Measurements from ENCODE around the gene C10orf143. TPM values are rescaled to one million over a fixed set of nuclear protein-coding genes. Genes with fewer than 3 reads are reported as not detected.

Gene C10orf143
- polyA plus RNA-seq, 2 of the 4 experiments (the other 2 are of a cell fraction) = 1.2 to 1.6 TPM

DNA sequence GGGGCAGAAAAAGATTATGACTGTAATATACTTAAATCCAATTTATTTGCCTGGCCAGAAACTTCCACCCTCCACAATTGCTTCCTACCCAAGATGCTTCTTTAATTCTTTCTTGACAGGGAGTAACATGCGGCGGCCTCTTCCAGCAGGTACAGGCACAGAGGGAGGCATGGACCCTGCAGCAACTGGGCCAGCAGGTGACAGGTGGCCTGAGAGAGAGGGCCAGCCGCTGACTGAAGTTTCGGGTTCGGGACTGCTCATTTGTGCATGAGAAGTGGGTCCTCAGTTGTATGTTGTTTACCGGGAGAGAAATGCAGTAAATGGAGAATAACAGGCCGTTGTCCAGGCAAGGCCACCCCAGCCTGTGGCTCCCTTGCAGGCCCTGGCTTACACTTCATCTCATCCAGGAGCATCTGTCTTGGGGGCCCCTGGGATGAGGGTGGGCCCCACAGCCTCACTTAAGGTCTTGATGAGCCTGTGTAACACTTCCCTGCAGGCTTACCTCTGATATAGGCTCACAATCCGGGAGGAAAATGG, 72.5 kb downstream of the C10orf143 start:
- POLR2A ChIA-PET = no interaction called here

DNA sequence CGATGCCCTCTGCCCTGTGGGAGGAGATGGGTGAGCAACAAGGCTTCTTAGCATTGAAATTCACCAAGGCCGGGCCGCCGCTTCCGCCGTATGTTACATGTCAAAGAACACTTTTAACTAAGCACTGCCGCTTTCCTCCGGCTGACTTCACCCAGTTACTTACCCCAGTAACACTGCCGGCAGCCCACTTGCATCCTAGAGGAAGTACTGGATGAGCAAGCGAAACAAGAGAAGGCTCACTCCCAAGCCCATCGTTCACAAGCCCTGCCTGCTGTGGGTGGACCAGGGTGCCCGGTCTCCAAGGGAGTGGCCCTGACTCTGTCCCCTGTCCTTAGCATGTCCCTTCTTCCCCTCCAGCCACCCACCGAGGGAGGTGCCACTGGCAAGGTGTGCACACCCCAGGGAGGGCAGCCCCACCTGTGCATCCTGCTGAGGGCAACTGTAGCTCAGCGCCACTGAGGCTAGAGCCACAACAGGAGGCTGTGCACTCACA, 73.4 kb downstream of the C10orf143 start:
- FAIRE-seq (no peak), DNase-seq (ENCODE audit: low read depth in 1 of 2, low spot score in 1 of 2) (no peak), ATAC-seq (no peak; a peak in 2 of 6 replicates)
- 50% methylated on average over 13 of the region's 14 CpGs for WGBS (ENCODE audit: missing lambda C conversion rate)
- TF ChIP-seq EHMT2 (IDR thresholded peaks at IDR 0.05; ENCODE audit: low read depth) (no peak), CBX8 (IDR thresholded peaks at IDR 0.05) (no peak), MAZ (IDR thresholded peaks at IDR 0.05; ENCODE audit: borderline replicate concordance, low read depth, low read length) (no peak), MYC (IDR thresholded peaks at IDR 0.05; ENCODE audit: borderline replicate concordance, low read length) (no peak), ZNF302 (CRISPR knock-in tag; IDR thresholded peaks at IDR 0.05) (no peak), RCOR1 (IDR thresholded peaks at IDR 0.05; ENCODE audit: low read depth, low read length) (no peak), KDM5A (IDR thresholded peaks at IDR 0.05) (no peak), RFX5 (IDR thresholded peaks at IDR 0.05) (no peak), POLR2AphosphoS2 (conservative IDR thresholded peaks at IDR 0.05; ENCODE audit: low read length) (no peak), FOXS1 (CRISPR knock-in tag; IDR thresholded peaks at IDR 0.05) (no peak), NPAS2 (CRISPR knock-in tag; IDR thresholded peaks at IDR 0.05; ENCODE audit: borderline replicate concordance) (no peak)
- H3K9me3 ChIP-seq = no peaks in the 10 kb centered on the region
- CTCF ChIA-PET = no interaction called here
- H3K4me1 ChIP-seq = no peaks in the 10 kb centered on the region
- no peak overlapping the region for H3K27ac ChIP-seq
- no peak overlapping the region for H3K4me2 ChIP-seq
- POLR2A ChIA-PET = no interaction called here
- no peak overlapping the region for H3K4me3 ChIP-seq

More for the DNA sequence above, 72.5 kb downstream of the C10orf143 start:
- no peak for ATAC-seq
- H3K4me1 ChIP-seq = no peaks in the 10 kb centered on the region
- 27% methylated on average over 8 of the region's 8 CpGs for WGBS (ENCODE audit: missing lambda C conversion rate)
- no peak overlapping the region for H3K27ac ChIP-seq
- no peak for DNase-seq (ENCODE audit: low read depth in 1 of 2, low spot score in 1 of 2)
- no peak overlapping the region for H3K4me3 ChIP-seq
- no peaks in the 10 kb centered on the region for H3K9me3 ChIP-seq
- no peak for FAIRE-seq
- H3K4me2 ChIP-seq = no peak overlapping the region
- CTCF ChIA-PET = no interaction called here
- TF ChIP-seq MAX (IDR thresholded peaks at IDR 0.05) (no peak), POLR2AphosphoS2 (conservative IDR thresholded peaks at IDR 0.05; ENCODE audit: low read length) (no peak), KDM1A (IDR thresholded peaks at IDR 0.05; ENCODE audit: low read depth) (no peak), ESRRA (IDR thresholded peaks at IDR 0.05; ENCODE audit: borderline replicate concordance, low read length) (no peak), GATA3 (IDR thresholded peaks at IDR 0.05; ENCODE audit: borderline replicate concordance) (no peak), TP53 (CRISPR knock-in tag; IDR thresholded peaks at IDR 0.05) (no peak), HOXA7 (CRISPR knock-in tag; IDR thresholded peaks at IDR 0.05) (no peak)

DNA sequence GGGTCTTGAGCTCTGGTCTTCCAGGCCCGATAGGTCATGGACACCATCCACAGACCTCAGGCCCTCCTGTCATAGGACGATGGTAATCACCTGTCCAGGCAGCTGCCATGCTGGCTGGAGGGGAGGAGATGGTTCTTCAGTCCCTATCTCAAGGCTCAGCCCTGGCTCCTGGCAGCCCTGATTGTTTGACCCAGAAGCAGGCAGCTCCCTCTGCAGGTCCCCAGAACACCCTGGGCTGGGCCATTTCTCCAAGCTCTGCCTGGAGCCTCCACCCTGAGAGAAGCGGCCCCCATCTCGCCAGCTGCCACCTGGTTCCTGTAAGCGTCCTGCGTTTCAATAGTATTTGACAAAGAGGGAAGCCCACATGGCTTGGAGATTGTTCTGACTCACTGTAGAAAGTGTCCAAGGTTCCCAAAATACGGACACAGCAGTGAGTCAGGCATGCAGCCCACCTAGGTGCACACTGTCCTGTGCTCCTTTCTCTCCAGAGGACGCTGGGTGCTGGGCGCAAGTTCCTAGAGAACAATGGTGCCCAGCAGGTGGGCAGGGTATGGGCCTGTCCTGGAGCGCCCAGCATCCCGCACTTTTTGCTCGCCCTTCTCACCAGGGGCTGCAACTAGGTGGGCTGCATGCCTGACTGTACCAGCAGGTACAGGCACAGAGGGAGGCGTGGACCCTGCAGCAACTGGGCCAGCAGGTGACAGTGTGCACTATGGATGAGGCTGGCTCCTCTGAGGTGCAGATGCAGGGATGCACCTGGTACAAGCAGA, 74.1 kb downstream of the C10orf143 start:
- no peaks in the 10 kb centered on the region for H3K4me1 ChIP-seq
- CTCF ChIA-PET = no interaction called here
- no peaks in the 10 kb centered on the region; the same call in 2 of the 3 replicates for H3K9me3 ChIP-seq
- TF ChIP-seq CBX8 (IDR thresholded peaks at IDR 0.05) = no peak
- TF ChIP-seq BHLHE40 (IDR thresholded peaks at IDR 0.05; ENCODE audit: low read depth, low read length) = no peak
- TF ChIP-seq ZSCAN20 (CRISPR knock-in tag; IDR thresholded peaks at IDR 0.05) = no peak
- no peak for TF ChIP-seq EP300 (IDR thresholded peaks at IDR 0.05)
- TF ChIP-seq ESRRA (IDR thresholded peaks at IDR 0.05; ENCODE audit: borderline replicate concordance, low read length) = no peak
- no peak for TF ChIP-seq NFE2L2 (conservative IDR thresholded peaks at IDR 0.05; ENCODE audit: low read length)
- no peak for TF ChIP-seq SREBF2 (IDR thresholded peaks at IDR 0.05)
- no peak for TF ChIP-seq TFCP2L1 (CRISPR knock-in tag; IDR thresholded peaks at IDR 0.05)
- no peak for TF ChIP-seq HOXB13 (CRISPR knock-in tag; IDR thresholded peaks at IDR 0.05; ENCODE audit: low read depth)
- no peak for TF ChIP-seq ZNF302 (CRISPR knock-in tag; IDR thresholded peaks at IDR 0.05)
- no peak for TF ChIP-seq HMGXB4 (CRISPR knock-in tag; IDR thresholded peaks at IDR 0.05; ENCODE audit: borderline replicate concordance)
- TF ChIP-seq HDAC2 (IDR thresholded peaks at IDR 0.05) = no peak
- no peak for TF ChIP-seq EHF (CRISPR knock-in tag; IDR thresholded peaks at IDR 0.05)
- no peak for TF ChIP-seq JUNB (IDR thresholded peaks at IDR 0.05)
- TF ChIP-seq RCOR1 (IDR thresholded peaks at IDR 0.05; ENCODE audit: low read depth, low read length) = no peak
- TF ChIP-seq RFX5 (IDR thresholded peaks at IDR 0.05) = no peak
- TF ChIP-seq KDM5A (IDR thresholded peaks at IDR 0.05) = no peak
- FAIRE-seq = no peak
- H3K4me3 ChIP-seq = no peak overlapping the region
- H3K4me2 ChIP-seq = no peak overlapping the region
- no peak overlapping the region for H3K27ac ChIP-seq
- no peak for DNase-seq (ENCODE audit: low read depth in 1 of 2, low spot score in 1 of 2)
- POLR2A ChIA-PET = no interaction called here
- ATAC-seq = peak in 1 of 2 experiments; percentile 30; a peak in 1 of 6 replicates
- 12% methylated on average over 13 of the region's 13 CpGs for WGBS (ENCODE audit: missing lambda C conversion rate)
